ENCODE data around the gene CT45A1.
"Not testable (repeated sequence)": the region's sequence is repeated elsewhere in the genome, so short reads cannot be mapped to it uniquely, and the experiment has no call there.

The CT45A1 gene, protein sequence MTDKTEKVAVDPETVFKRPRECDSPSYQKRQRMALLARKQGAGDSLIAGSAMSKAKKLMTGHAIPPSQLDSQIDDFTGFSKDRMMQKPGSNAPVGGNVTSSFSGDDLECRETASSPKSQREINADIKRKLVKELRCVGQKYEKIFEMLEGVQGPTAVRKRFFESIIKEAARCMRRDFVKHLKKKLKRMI

DNA sequence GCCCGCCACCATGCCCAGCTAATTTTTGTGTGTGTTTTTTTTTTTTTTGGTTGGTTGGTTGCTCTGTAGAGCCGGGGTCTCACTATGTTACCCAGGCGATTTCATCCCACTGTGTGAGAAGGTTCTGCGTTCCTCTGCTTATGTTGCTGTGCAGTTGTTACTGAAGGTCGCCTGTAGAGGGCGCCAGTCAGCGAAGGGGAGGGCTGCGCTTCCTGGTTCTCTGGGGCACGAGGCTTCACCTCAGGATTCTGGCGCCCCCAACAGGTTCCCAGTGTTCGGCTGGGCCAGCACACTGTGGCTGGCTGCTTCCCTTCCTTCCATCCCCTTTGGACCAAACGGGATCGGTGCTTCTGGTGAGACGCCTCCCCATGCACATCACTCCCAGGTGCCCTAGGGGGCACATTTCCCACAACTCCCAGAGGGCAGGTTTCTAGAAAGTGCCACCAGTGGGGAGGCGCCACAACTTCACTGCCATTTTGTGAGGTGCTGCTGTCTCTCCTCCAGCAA, at the start of gene CT45A1:
CT45A1 (plus strand) TSS at position 457 of the 507 bp plus-strand sequence. CDS start 5,302 bp downstream, outside the sequence.
- not testable (repeated sequence) for DNase-seq

DNA sequence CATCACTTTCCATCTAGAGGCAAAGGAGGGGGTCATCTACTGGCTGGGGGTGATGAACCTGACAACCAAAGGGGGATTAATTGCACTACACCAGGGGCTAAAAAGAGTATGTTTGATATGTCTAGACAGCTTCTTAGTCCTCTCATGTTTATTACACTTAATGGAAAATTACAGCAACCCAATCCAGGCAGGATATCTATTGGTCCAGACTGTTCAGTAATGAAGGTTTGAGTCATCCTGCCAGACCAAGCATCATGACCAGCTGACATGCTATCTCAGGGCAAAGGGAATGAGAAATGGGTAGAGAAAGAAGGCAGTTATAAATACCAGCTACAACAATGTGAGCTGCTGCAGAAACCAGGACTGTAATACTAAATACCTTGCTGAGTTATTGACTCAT, 40.5 kb upstream of the CT45A1 start:
- DNase-seq: not testable (repeated sequence)

DNA sequence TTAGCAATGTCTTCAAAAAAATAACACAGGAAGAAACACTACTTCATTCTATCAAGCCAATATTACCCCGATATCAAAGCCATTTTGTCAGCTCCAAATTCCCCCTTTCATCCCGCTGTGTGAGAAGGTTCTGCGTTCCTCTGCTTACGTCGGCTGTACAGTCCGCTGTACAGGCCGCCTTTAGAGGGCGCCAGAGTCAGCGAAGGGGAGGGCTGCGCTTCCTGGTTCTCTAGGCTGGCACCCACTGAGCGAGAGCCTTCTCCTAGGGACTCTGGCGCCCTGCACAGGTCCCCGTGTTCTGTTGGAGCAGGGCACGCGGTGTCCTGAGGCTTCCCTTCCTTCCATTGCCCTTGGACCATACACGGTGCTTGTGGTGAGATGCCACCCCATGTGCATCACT, 25.3 kb upstream of the CT45A1 start:
- DNase-seq: no peak

DNA sequence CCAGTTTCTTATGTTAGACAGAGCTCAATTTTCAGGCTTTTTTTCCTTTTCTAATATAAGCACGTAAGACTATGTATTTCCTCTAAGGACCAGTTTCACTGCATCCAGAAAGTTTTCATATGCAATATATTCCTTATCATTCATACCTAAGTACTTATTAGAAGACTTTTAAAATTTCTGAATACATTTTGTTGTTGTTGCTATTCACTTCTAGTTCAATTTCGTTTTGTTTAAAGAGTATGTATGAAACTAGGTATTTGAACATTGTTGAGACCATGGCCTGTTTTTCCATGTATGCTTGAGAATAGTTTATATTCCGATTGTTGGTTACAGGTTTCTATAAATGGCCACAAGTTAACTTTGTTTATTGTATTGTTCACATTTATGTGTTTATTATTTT, 18.0 kb upstream of the CT45A1 start:
- DNase-seq: no peak

DNA sequence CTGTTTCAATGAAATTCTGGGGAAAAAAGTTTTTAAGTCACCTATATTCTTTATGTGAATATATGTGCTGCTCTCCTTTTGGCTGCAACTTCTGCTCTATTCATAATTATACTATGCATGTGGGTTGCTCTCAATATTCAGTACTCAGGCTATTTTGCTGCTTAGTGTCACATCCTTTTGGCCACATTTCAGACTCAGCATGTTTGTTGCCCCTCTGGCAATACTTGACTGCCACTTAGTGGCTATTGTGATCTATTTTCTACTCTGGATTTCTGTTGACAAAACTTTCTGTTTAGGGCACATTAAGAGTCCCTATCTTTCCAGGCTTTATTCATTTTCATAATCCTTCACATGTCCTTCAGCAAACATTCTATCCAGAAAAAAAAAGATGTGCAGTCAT, 15.8 kb upstream of the CT45A1 start:
- DNase-seq: no peak

DNA sequence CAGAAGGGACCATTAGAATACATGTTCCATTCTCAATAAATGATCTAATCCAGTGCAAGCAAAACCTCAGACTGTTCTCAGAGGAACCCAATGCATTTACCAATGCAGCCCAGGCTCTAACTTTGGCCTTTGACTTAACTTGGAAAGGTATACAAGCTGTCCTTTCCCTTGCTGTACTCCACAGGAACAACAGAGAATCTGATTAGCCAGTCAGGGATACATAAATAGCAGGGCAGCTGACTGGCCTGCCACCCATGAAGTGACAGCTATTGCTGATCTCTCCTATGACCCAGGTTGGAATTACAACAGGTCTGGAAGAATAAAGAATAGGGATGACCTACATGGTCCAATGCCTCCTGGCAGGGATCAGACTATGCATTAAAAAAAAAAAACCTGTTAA, 14.5 kb upstream of the CT45A1 start:
- DNase-seq: no peak

DNA sequence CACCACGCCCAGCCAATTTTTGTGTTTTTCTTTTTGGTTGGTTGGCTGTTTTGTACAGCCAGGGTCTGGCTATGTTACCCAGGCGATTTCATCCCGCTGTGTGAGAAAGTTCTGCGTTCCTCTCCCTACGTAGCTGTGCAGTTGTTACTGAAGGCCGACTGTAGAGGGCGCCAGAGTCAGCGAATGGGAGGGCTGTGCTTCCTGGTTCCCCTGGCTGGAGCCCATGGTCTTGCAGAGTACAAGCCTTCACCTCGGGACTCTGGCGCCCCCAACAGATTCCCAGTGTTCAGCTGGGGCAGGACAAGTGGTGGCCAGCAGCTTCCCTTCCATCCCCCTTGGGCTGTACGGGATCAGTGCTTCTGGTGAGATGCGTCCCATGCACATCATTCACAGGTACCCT, 5.6 kb upstream of the CT45A1 start:
- DNase-seq: no peak

DNA sequence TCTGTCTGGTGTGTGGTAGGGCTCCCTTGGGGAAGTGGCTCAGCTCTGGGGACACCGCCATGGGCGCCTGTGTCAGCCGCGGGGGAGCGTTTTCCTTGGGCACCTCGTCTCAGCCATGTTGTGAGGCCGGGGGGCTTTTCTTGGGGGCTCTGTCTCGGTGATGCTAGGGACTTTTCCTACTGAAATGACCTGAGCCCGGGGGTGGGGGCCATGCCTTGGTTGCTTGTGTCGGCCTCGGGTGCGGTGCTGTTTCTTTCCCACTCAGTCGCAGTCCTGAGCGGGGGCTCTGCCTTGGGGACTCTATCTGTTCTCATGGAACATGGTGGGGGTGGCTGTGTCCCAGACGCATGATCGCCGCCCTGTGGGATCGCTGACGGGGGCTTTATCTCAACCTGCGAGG, 356 bp downstream of the CT45A1 start:
- no peak for DNase-seq

DNA sequence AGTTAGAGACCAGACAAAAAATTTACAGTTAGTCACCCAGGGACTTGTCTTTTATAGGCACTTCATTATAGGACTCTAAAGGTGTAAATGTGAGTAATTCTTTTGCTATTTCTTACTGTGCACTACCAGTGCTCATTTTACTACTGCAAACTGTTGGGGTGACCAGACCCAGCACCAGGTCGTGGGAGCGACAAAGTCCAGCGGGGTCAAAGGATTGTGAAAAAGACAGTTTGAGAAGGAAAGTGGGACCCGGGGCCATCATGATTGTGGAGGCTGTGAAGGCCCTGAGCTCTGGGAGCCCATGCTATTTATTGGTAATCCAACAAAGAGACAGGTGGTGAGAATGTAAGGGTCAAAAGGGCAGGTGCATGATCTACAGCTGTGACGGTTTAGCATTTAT, 21.2 kb downstream of the CT45A1 start:
- not testable (repeated sequence) for DNase-seq

DNA sequence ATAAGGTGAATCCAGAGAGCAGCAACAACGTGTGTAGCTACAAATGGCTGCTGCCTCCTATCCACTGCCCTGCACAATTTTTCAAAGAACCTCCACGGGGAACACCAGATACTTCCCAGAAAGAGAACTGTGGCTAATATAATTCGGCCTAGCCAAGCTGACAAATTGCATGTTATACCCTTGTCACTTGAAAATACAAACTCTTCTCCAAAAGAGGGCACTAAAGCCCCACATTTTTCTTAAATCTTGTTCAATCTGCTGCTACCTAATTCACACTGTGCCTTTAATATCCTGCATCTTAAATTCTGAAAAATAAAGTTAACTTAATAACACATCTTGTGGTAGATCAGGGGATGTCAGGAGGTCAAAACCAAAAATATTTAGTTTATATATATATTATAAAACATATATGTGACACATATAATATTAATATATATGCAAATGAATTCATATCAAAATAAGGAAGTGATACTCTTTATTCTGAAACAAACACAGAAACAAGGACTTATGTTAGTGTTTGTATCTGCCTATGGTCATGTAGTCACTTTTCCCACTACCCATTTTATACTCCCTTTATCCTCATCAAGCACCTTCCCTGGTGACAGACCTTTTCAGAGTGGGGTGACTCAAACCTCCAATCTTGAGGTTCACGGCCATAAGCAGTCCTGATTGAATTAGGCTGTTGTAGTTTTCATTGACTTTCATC, 24.1 kb downstream of the CT45A1 start:
- no peak for DNase-seq

DNA sequence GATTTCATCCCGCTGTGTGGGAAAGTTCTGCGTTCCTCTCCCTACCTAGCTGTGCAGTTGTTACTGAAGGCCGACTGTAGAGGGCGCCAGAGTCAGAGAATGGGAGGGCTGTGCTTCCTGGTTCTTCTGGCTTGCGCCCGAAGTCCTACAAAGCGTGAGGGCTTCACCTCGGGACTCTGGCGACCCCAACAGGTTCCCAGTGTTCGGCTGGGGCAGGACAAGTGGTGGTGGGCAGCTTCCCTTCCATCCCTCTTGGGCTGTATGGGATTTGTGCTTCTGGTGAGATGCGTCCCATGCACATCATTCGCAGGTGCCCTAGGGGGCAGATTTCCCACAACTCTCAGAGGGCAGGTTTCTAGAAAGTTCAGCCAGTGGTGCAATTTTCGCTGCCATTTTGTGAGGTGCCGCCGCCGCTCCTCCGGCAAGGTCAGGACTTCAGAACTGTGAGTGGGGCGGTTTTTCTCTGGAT, 27.3 kb downstream of the CT45A1 start:
- DNase-seq: no peak

DNA sequence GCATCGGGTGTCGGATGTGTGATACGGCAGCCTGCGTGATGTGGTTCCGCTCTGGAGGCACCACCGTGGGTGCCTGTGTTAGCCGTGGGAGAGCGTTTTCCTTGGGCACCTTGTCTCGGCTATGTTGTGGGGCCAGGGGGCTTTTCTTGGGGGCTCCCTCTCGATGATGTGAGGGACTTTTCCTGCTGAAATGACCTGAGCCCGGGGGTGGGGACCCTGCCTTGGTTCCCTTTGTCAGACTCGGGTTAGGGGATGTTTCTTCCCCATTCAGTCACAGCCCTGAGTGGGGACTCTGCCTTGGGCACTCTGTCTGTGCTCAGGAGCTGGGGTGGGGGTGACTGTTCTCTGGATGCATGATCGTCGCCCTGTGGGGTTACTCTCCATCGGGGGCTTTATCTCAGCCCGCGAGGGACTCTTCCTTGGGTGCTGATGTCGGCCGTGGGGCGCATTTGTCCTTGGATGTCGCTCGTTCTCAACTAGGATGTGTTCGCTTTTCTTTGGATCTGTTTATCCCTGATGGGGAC, 27.8 kb downstream of the CT45A1 start:
- no peak for DNase-seq

DNA sequence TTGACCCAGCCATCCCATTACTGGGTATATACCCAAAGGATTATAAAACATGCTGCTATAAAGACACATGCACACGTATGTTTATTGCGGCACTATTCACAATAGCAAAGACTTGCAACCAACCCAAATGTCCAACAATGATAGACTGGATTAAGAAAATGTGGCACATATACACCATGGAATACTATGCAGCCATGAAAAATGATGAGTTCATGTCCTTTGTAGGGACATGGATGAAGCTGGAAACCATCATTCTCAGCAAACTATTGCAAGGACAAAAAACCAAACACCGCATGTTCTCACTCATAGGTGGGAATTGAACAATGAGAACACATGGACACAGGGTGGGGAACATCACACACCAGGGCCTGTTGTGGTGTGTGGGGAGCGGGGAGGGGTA, 31.3 kb downstream of the CT45A1 start:
- not testable (repeated sequence) for DNase-seq

DNA sequence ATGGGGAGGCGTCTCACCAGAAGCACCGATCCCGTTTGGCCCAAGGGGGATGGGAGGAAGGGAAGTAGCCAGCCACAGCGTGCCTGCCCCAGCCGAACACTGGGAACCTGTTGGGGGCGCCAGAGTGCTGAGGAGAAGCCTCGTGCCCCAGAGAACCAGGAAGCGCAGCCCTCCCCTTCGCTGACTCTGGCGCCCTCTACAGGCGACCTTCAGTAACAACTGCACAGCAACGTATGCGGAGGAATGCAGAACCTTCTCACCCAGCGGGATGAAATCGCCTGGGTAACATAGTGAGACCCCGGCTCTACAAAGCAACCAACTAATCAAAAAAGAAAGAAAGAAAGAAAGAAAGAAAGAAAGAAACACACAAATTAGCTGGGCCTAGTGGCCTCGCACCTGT, 54.7 kb downstream of the CT45A1 start, which contains the start of gene CT45A3:
CT45A3 (minus strand) TSS at position 101 of the 400 bp plus-strand sequence. CDS start 3,747 bp downstream, outside the sequence.
- DNase-seq: not testable (repeated sequence)

All from right hindlimb (tissue), 1 donor.